Heart left ventricle (tissue), 13 donors: Measurements from ENCODE around the gene RAD51.

Experiments
- CTCF ChIP-seq, 12 donors: fragments of 200-600 bp; sonication (generic) in 4 of 12; IDR thresholded peaks; one replicate each; pipeline versions ENCODE4 v1.5.0 to v1.8.0; 2018 to 2022; ENCODE audit warnings: antibody characterized with exemption in 12 of 12, mild to moderate bottlenecking in 5 of 12
- POLR2A ChIP-seq, 2 donors: fragments of 450-650 bp; IDR thresholded peaks; one replicate each; pipeline ENCODE4 v1.6.1; 2017; ENCODE audit warnings: antibody characterized with exemption in 2 of 2, mild to moderate bottlenecking in 2 of 2, moderate library complexity in 2 of 2
- donor health status: ischemic (EF 13 %, LVEDD 7.1; RV severe dilation, severe dysfunction).
- donor health status: DM: no; HTN: yes; CAD: no.
- donor health status: DM: no; HTN: no; CAD: no.
- donor health status: ischemic (EF 25% LVEDD 6.9; RV normal size, moderate dysfunction).
- donor health status: ischemic (EF 25% LVEDD 5.7; RV mildly dilated, moderate dysfunction).
- donor health status: ischemic (EF 35%, LVEDD 5.7; RV mildly dilated, moderate dysfunction).
- donor health status: nonischemic (EF 11% LVEDD 7.7; RV severe dilation, severe dysfunction).
- donor health status: DM: yes; HTN: yes; CAD: no.
- donor health status: PGD.
- donor health status: ischemic (EF 29% LVEDD 5.4; RV normal size, mild dysfunction).
- donor health status: nonischemic (EF 23%, LVEDD 6.1; RV moderate dilation, normal function).

DNA sequence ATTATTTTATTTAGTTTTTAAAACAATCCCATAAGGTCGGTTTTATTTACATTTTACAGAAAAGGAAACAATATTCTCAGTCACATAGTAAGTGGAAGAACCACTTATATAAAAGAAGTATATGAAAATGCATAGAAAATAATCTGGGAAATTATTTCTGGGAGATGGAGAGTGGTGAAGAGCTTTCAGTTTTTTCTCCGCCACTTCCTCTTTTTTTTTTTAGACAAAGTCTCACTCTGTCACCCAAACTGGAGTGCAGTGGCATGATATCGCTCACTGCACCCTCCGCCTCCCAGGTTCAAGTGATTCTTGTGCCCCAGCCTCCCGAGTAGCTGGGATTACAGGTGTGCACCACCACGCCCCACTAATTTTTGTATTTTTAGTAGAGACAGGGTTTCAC is 21.2 kb downstream of the RAD51 start:
- TF ChIP-seq CTCF (IDR thresholded peaks at IDR 0.05) (no peak), POLR2A (IDR thresholded peaks at IDR 0.05) (no peak)
